K562 (cell line): ENCODE data around the gene STUB1. TPM values are rescaled to one million over a fixed set of nuclear protein-coding genes. Genes with fewer than 3 reads are reported as not detected.

Experiments used
- ATAC-seq: fragments of 200-7000 bp; cut with Tn5 transposase; 3 replicates; pipeline ENCODE4 v1.9.1; 2020; ENCODE audit warnings: moderate library complexity
- BruUV-seq: library from RNA; stranded (reverse); fragments of 400-500 nt; replicated peaks from 2 replicates; lab custom pipeline; 2021; lab: Mats Ljungman, UMichigan
- CTCF ChIA-PET: fragments of 300-600 bp; formaldehyde crosslinking; extraction: SDS; loops from one replicate; lab custom pipeline; 2021; ENCODE audit warnings: low intra/inter-chr PET ratio; lab: Yijun Ruan, JAX
- POLR2A ChIA-PET: fragments of 300-600, 350-650 bp; sonication (Branson Sonifier 250); formaldehyde crosslinking; extraction: SDS; loops from one replicate; lab custom pipeline; 2021; ENCODE audit warnings: antibody characterized with exemption, inconsistent platforms; lab: Yijun Ruan, JAX
- DNase-seq, 4 experiments: peaks; one replicate each; pipeline versions ENCODE4 v3.0.0 to v3.0.0-alpha.2; 2011 to 2018; ENCODE audit warnings: low spot score in 3 of 4, mixed read lengths in 3 of 4; ENCODE audit errors: extremely low read depth in 1 of 4
- FAIRE-seq: peaks from 2 replicates; lab custom pipeline; 2011; peaks lifted over from hg19 to GRCh38; lab: Jason Lieb, UNC
- H2AFZ ChIP-seq: 2 replicates; pipeline ENCODE4 v1.6.0; 2011; ENCODE audit warnings: low read depth, low read length, control low read depth, inconsistent platforms
- H3K27ac ChIP-seq: fragments of 200-600 bp; 3 replicates; pipeline ENCODE4 v1.8.0; 2011; ENCODE audit warnings: low read depth, mild to moderate bottlenecking, control low read depth, inconsistent platforms, low read length, moderate library complexity, mixed read lengths; ENCODE audit errors: extremely low read depth
- H3K27me3 ChIP-seq, 2 experiments: fragments of 300-600 bp in 1 of 2; 2 replicates in 1 of 2; 3 replicates in 1 of 2; pipeline versions ENCODE4 v1.6.0 to v1.8.0; 2011; ENCODE audit warnings: inconsistent platforms in 2 of 2, low read length in 2 of 2, mild to moderate bottlenecking in 1 of 2, mixed read lengths in 1 of 2, moderate library complexity in 1 of 2; ENCODE audit not compliant: control insufficient read depth in 2 of 2, insufficient read depth in 2 of 2
- H3K36me3 ChIP-seq: fragments of 300-600 bp; 3 replicates; pipeline ENCODE4 v1.8.0; 2011; ENCODE audit warnings: mild to moderate bottlenecking, low read length, inconsistent platforms; ENCODE audit not compliant: control insufficient read depth, insufficient read depth
- H3K4me1 ChIP-seq, 2 experiments: fragments of 200-600 bp in 1 of 2; replicated peaks in 1 of 2; 2 replicates in 1 of 2; 3 replicates in 1 of 2; pipeline versions ENCODE4 v1.5.1 to v1.8.0; 2011; ENCODE audit warnings: inconsistent platforms in 2 of 2, low read length in 2 of 2, mild to moderate bottlenecking in 1 of 2, mixed read lengths in 1 of 2, moderate library complexity in 1 of 2; ENCODE audit not compliant: control insufficient read depth in 2 of 2, insufficient read depth in 2 of 2
- H3K4me2 ChIP-seq: 2 replicates; pipeline ENCODE4 v1.6.1; 2011; ENCODE audit warnings: low read length, control low read depth, inconsistent platforms, mixed read lengths; ENCODE audit not compliant: insufficient read depth
- H3K4me3 ChIP-seq: fragments of 200-600 bp; sonication (generic), shearing (Covaris generic); 2 replicates; pipeline ENCODE4 v1.5.1; 2016; ENCODE audit warnings: control low read depth, inconsistent platforms
- H3K79me2 ChIP-seq: fragments of 200-600 bp; 3 replicates; pipeline ENCODE4 v1.8.0; 2011; ENCODE audit warnings: low read length, inconsistent platforms; ENCODE audit not compliant: control insufficient read depth, insufficient read depth
- H3K9ac ChIP-seq, 2 experiments: 2 replicates each; pipeline versions ENCODE4 v1.6.0 to v1.6.1; 2011; ENCODE audit warnings: low read depth in 2 of 2, low read length in 2 of 2, control low read depth in 1 of 2, inconsistent platforms in 1 of 2, mild to moderate bottlenecking in 1 of 2, mixed read lengths in 1 of 2; ENCODE audit not compliant: insufficient read depth in 1 of 2
- H3K9me1 ChIP-seq: one replicate; pipeline ENCODE4 v1.6.0; 2011; ENCODE audit warnings: inconsistent platforms, mild to moderate bottlenecking, low read length, moderate library complexity; ENCODE audit not compliant: control insufficient read depth, insufficient read depth
- H3K9me3 ChIP-seq: replicated peaks from 2 replicates; pipeline ENCODE4 v1.5.1; 2011; ENCODE audit warnings: low read depth, low read length, inconsistent platforms; ENCODE audit not compliant: control insufficient read depth, insufficient read depth
- H4K20me1 ChIP-seq: replicated peaks from 2 replicates; pipeline ENCODE4 v1.6.1; 2011; ENCODE audit warnings: low read length, inconsistent platforms, mixed read lengths; ENCODE audit not compliant: control insufficient read depth, insufficient read depth
- HES1 ChIP-seq: fragments of 450-650 bp; IDR thresholded peaks from 2 replicates; pipeline ENCODE4 v1.6.1; 2016; ENCODE audit warnings: low read depth, mild to moderate bottlenecking, moderate library complexity
- HNRNPL ChIP-seq: fragments of 200-400 bp; formaldehyde crosslinking; IDR thresholded peaks from 2 replicates; pipeline ENCODE4 v1.6.1; 2017; ENCODE audit warnings: low read depth, mild to moderate bottlenecking, low read length
- KDM5B ChIP-seq: fragments of 200-600 bp; sonication (generic); IDR thresholded peaks from 2 replicates; pipeline ENCODE4 v1.6.1; 2012; ENCODE audit warnings: low read depth, mild to moderate bottlenecking, moderate library complexity, low read length, control low read depth, inconsistent platforms; ENCODE audit not compliant: insufficient replicate concordance
- NFE2L1 ChIP-seq: fragments of 450-650 bp; IDR thresholded peaks from 2 replicates; pipeline ENCODE4 v1.6.1; 2016; ENCODE audit warnings: missing genetic modification characterization, low read depth, mild to moderate bottlenecking, missing compliant biosample characterization, moderate library complexity, borderline replicate concordance
- POLR2G ChIP-seq: fragments of 200-400 bp; formaldehyde crosslinking; IDR thresholded peaks from 2 replicates; pipeline ENCODE4 v1.6.1; 2017; ENCODE audit warnings: low read depth, mild to moderate bottlenecking, antibody characterized with exemption, low read length, moderate library complexity
- SUPT5H ChIP-seq: fragments of 450-650 bp; IDR thresholded peaks from 2 replicates; pipeline ENCODE4 v1.6.1; 2016
- YY1 ChIP-seq, 3 experiments: IDR thresholded peaks; 2 replicates each; pipeline ENCODE4 v1.6.1; 2011; ENCODE audit warnings: low read length in 2 of 3, mild to moderate bottlenecking in 2 of 3, moderate library complexity in 2 of 3, borderline replicate concordance in 1 of 3, control low read depth in 1 of 3, low read depth in 1 of 3; ENCODE audit not compliant: insufficient read depth in 3 of 3, insufficient replicate concordance in 2 of 3, control insufficient read depth in 1 of 3, insufficient read length in 1 of 3; ENCODE audit errors: extremely low read depth in 1 of 3
- WGBS: fragments of 100-300 bp; shearing (Covaris generic); methylation state at CpG from one replicate; pipeline ENCODE4 v1.1.6; 2016; ENCODE audit warnings: low coverage, mixed read lengths; ENCODE audit not compliant: insufficient coverage; ENCODE audit errors: missing lambda C conversion rate; 5-methylcytosine and 5-hydroxymethylcytosine counted together
- in situ Hi-C: fragments of 300-500 bp; cut with MboI; formaldehyde crosslinking; loops from 4 replicates; pipeline ENCODE4 v1.15.0; 2018; ENCODE audit warnings: inconsistent platforms, mixed read lengths
- intact Hi-C: fragments of 100-400 bp; cut with micrococcal nuclease; formaldehyde crosslinking; loops from 2 replicates; pipeline ENCODE4 v1.14.2; 2022
- polyA plus RNA-seq, 8 experiments: library from polyadenylated mRNA; depleted of rRNA in 4 of 8; stranded (reverse) in 5 of 8; unstranded in 3 of 8; fragments of >200 nt; fragmentation: Nextera tagmentation in 2 of 8; fragmentation: Illumina TruSeq in 1 of 8; extraction: Ambion mirVana in 2 of 8; extraction: Trizol in 1 of 8; gene quantifications; 2 replicates each; pipeline versions ENCODE4 v1.2.1 to v1.2.3, GENCODE V29; 2011 to 2014; ENCODE audit warnings: inconsistent platforms in 1 of 8, missing spikeins in 1 of 8
- total RNA-seq, 7 experiments: library from RNA; depleted of rRNA in 6 of 7; stranded (reverse); fragments of >200 nt in 6 of 7; fragmentation: Illumina TruSeq in 2 of 7; extraction: Trizol in 2 of 7; gene quantifications; 2 replicates each; pipeline versions ENCODE4 v1.2.1 to v1.2.3, GENCODE V29; 2011 to 2021; ENCODE audit warnings: low replicate concordance in 1 of 7
- TF ChIP-seq, protein P1 (sequence below), 2 experiments: fragments of 200-800 bp in 1 of 2; sonication (Bioruptor generic) in 1 of 2; sonication (generic) in 1 of 2; formaldehyde crosslinking in 1 of 2; IDR thresholded peaks in 1 of 2; conservative IDR thresholded peaks in 1 of 2; 2 replicates each; pipeline versions ENCODE4 v1.5.0 to v1.6.1; 2016 to 2020; ENCODE audit warnings: missing compliant biosample characterization in 1 of 2, missing genetic modification characterization in 1 of 2, missing genetic modification reagents in 1 of 2
- TF ChIP-seq, protein P2 (sequence below): fragments of 450-650 bp; formaldehyde crosslinking; IDR thresholded peaks from 2 replicates; pipeline ENCODE4 v1.4.0; 2020; ENCODE audit warnings: mild to moderate bottlenecking, mixed read lengths
- TF ChIP-seq, protein P3 (sequence below): sonication (generic); formaldehyde crosslinking; IDR thresholded peaks from 2 replicates; pipeline ENCODE4 v1.8.1; 2023; ENCODE audit warnings: mild to moderate bottlenecking, missing genetic modification reagents

Gene STUB1
- total and polyA plus RNA-seq, 9 of the 15 experiments (the other 6 are each of a cell fraction or from before 2014, with no cell fraction given): 10.6 to 251 (median 152) TPM

- H3K9ac ChIP-seq: no peak within 1 kb of the TSS
- no peak within 1 kb of the TSS for H3K4me3 ChIP-seq
- H2AFZ ChIP-seq: no peak within 1 kb of the TSS
- H3K27me3 ChIP-seq: no peaks in the 10 kb centered on the region
- ChIA-PET CTCF (no interaction called here), POLR2A (interaction anchor here (0.6 to 0.7 kb wide), 2 partner anchors 10 to 81 kb away, joined by 3 to 4 read pairs; no protein-coding TSS in a partner anchor)
- no peak within 1 kb of the TSS for H3K4me2 ChIP-seq
- H4K20me1 ChIP-seq: no peaks in the 10 kb centered on the region
- DNase-seq (no peak), ATAC-seq (no peak), FAIRE-seq (no peak)
- H3K79me2 ChIP-seq: peaks cover 22% of the 10 kb centered on the region
- intact Hi-C loops (no loop called here), in situ Hi-C loops (no loop called here)
- H3K27ac ChIP-seq: no peak within 1 kb of the TSS
- H3K9me3 ChIP-seq: no peaks in the 10 kb centered on the region
- 97% methylated on average over 39 of the region's 91 CpGs for WGBS
- H3K4me1 ChIP-seq: peaks cover 0 to 88% of the 10 kb centered on the region in 2 experiments; a peak in 3 of 5 replicates
- no peaks in the 10 kb centered on the region for H3K9me1 ChIP-seq
- no TSS peak for BruUV-seq
- H3K36me3 ChIP-seq: peaks cover 42% of the 10 kb centered on the region; the same call in 2 of the 3 replicates
- TF ChIP-seq POLR2G (peak; percentile 64), YY1 (IDR thresholded peaks at IDR 0.05; ENCODE audit: borderline replicate concordance in 1 of 3, control insufficient read depth in 1 of 3, extremely low read depth in 1 of 3, insufficient read depth in 3 of 3, insufficient read length in 1 of 3, insufficient replicate concordance in 2 of 3, low read depth in 1 of 3, low read length in 2 of 3) (peak in 1 of 3 experiments; percentile 77), HNRNPL (peak; percentile 91), KDM5B (no peak), NFE2L1 (tag) (no peak), HES1 (no peak), SUPT5H (0 out of 2 replicates have a peak, but pooled peaks have one; percentile 41)
- TF ChIP-seq, protein P1, sequence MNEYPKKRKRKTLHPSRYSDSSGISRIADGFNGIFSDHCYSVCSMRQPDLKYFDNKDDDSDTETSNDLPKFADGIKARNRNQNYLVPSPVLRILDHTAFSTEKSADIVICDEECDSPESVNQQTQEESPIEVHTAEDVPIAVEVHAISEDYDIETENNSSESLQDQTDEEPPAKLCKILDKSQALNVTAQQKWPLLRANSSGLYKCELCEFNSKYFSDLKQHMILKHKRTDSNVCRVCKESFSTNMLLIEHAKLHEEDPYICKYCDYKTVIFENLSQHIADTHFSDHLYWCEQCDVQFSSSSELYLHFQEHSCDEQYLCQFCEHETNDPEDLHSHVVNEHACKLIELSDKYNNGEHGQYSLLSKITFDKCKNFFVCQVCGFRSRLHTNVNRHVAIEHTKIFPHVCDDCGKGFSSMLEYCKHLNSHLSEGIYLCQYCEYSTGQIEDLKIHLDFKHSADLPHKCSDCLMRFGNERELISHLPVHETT (CRISPR knock-in tag; conservative IDR thresholded peaks at IDR 0.05 in 1 of 2, IDR thresholded peaks at IDR 0.05 in 1 of 2): no peak
- TF ChIP-seq, protein P2, sequence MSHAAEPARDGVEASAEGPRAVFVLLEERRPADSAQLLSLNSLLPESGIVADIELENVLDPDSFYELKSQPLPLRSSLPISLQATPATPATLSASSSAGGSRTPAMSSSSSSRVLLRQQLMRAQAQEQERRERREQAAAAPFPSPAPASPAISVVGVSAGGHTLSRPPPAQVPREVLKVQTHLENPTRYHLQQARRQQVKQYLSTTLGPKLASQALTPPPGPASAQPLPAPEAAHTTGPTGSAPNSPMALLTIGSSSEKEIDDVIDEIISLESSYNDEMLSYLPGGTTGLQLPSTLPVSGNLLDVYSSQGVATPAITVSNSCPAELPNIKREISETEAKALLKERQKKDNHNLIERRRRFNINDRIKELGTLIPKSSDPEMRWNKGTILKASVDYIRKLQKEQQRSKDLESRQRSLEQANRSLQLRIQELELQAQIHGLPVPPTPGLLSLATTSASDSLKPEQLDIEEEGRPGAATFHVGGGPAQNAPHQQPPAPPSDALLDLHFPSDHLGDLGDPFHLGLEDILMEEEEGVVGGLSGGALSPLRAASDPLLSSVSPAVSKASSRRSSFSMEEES (CRISPR knock-in tag): no peak
- TF ChIP-seq, protein P3, sequence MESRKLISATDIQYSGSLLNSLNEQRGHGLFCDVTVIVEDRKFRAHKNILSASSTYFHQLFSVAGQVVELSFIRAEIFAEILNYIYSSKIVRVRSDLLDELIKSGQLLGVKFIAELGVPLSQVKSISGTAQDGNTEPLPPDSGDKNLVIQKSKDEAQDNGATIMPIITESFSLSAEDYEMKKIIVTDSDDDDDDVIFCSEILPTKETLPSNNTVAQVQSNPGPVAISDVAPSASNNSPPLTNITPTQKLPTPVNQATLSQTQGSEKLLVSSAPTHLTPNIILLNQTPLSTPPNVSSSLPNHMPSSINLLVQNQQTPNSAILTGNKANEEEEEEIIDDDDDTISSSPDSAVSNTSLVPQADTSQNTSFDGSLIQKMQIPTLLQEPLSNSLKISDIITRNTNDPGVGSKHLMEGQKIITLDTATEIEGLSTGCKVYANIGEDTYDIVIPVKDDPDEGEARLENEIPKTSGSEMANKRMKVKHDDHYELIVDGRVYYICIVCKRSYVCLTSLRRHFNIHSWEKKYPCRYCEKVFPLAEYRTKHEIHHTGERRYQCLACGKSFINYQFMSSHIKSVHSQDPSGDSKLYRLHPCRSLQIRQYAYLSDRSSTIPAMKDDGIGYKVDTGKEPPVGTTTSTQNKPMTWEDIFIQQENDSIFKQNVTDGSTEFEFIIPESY: peak; percentile 98
These were observed 31.2 kb upstream of the STUB1 start, which contains the start of gene WDR90 for GRCh38 chr16:648781-649589. TSS of gene WDR90 (plus strand) at chr16:649365. CDS start at chr16:649417, 52 bp downstream.
